Uterus (tissue), 2 donors: ENCODE measurements around the gene CFAP77.

ENCODE experiments used
- CTCF ChIP-seq, 4 experiments: fragments of 200-600 bp in 2 of 4; fragments of 450-650 bp in 2 of 4; sonication (generic) in 2 of 4; IDR thresholded peaks; one replicate each; pipeline ENCODE4 v1.5.1; 2016 to 2019; ENCODE audit warnings: antibody characterized with exemption in 4 of 4, mild to moderate bottlenecking in 2 of 4, moderate library complexity in 1 of 4
- POLR2A ChIP-seq, 2 donors: fragments of 450-650 bp; IDR thresholded peaks; one replicate each; pipeline ENCODE4 v1.6.1; 2016; ENCODE audit warnings: antibody characterized with exemption in 2 of 2, mild to moderate bottlenecking in 1 of 2, moderate library complexity in 1 of 2

GRCh38 chr9:132482196-132482813 lies 72.3 kb downstream of the CFAP77 start:
- no peak for TF ChIP-seq CTCF (IDR thresholded peaks at IDR 0.05)
- TF ChIP-seq POLR2A (IDR thresholded peaks at IDR 0.05), result no peak
